Measurements from ENCODE around the gene CGB1. TPM values are rescaled to one million over a fixed set of nuclear protein-coding genes. Genes with fewer than 3 reads are reported as not detected.
"Not testable (repeated sequence)": the region's sequence is repeated elsewhere in the genome, so short reads cannot be mapped to it uniquely, and the experiment has no call there.

CGB1 gene
- total RNA-seq, 1 donor, result not detected

GRCh38 chr19:49018388-49019241 is 18.1 kb downstream of the CGB1 start:
- Histone ChIP-seq H3K4me1 (ENCODE audit: insufficient read depth, low read length) (peaks cover 22% of the 10 kb centered on the region), H3K4me3 (ENCODE audit: low read length) (peak overlapping the region; percentile 32), H3K27me3 (ENCODE audit: insufficient read depth, low read length) (peaks cover 14% of the 10 kb centered on the region)
- not testable (repeated sequence) for H3K9me3 ChIP-seq (ENCODE audit: low read depth, low read length)

- Histone ChIP-seq H3K4me3 (ENCODE audit: low read length) (peak overlapping the region; percentile 32), H3K27me3 (ENCODE audit: insufficient read depth, low read length) (peaks cover 14% of the 10 kb centered on the region), H3K9me3 (ENCODE audit: low read depth, low read length) (no peaks in the 10 kb centered on the region), H3K4me1 (ENCODE audit: insufficient read depth, low read length) (peaks cover 22% of the 10 kb centered on the region)
Measured at GRCh38 chr19:49017666-49018351, 18.9 kb downstream of the CGB1 start.

- peaks cover 22% of the 10 kb centered on the region for H3K4me1 ChIP-seq (ENCODE audit: insufficient read depth, low read length)
- H3K9me3 ChIP-seq (ENCODE audit: low read depth, low read length), result no peaks in the 10 kb centered on the region
- H3K27me3 ChIP-seq (ENCODE audit: insufficient read depth, low read length), result peaks cover 14% of the 10 kb centered on the region
- peak within 1 kb of the TSS; percentile 32 for H3K4me3 ChIP-seq (ENCODE audit: low read length)
Measured at GRCh38 chr19:49017041-49017665, 19.5 kb downstream of the CGB1 start, which contains the start of gene LHB. TSS of gene LHB (minus strand) at chr19:49017091. CDS start at chr19:49017081, 10 bp downstream.

GRCh38 chr19:49016067-49016839 is 20.4 kb downstream of the CGB1 start:
- peaks cover 22% of the 10 kb centered on the region for H3K4me1 ChIP-seq (ENCODE audit: insufficient read depth, low read length)
- H3K4me3 ChIP-seq (ENCODE audit: low read length), result no peak overlapping the region
- peaks cover 14% of the 10 kb centered on the region for H3K27me3 ChIP-seq (ENCODE audit: insufficient read depth, low read length)
- H3K9me3 ChIP-seq (ENCODE audit: low read depth, low read length), result no peaks in the 10 kb centered on the region

- peaks cover 11% of the 10 kb centered on the region for H3K27me3 ChIP-seq (ENCODE audit: insufficient read depth, low read length)
- no peaks in the 10 kb centered on the region for H3K9me3 ChIP-seq (ENCODE audit: low read depth, low read length)
- peaks cover 22% of the 10 kb centered on the region for H3K4me1 ChIP-seq (ENCODE audit: insufficient read depth, low read length)
- no peak overlapping the region for H3K4me3 ChIP-seq (ENCODE audit: low read length)
Measured at GRCh38 chr19:49014870-49015255, 21.8 kb downstream of the CGB1 start.

GRCh38 chr19:49014123-49014869 is 22.4 kb downstream of the CGB1 start:
- Histone ChIP-seq H3K27me3 (ENCODE audit: insufficient read depth, low read length) (peaks cover 7% of the 10 kb centered on the region), H3K4me1 (ENCODE audit: insufficient read depth, low read length) (peaks cover 19% of the 10 kb centered on the region), H3K4me3 (ENCODE audit: low read length) (no peak overlapping the region), H3K9me3 (ENCODE audit: low read depth, low read length) (no peaks in the 10 kb centered on the region)

GRCh38 chr19:49011194-49011593 is 25.5 kb downstream of the CGB1 start:
- no peak overlapping the region for H3K4me3 ChIP-seq (ENCODE audit: low read length)
- H3K4me1 ChIP-seq (ENCODE audit: insufficient read depth, low read length), result no peaks in the 10 kb centered on the region
- no peaks in the 10 kb centered on the region for H3K27me3 ChIP-seq (ENCODE audit: insufficient read depth, low read length)
- no peaks in the 10 kb centered on the region for H3K9me3 ChIP-seq (ENCODE audit: low read depth, low read length)

GRCh38 chr19:49010453-49010852 is 26.2 kb downstream of the CGB1 start:
- no peaks in the 10 kb centered on the region for H3K4me1 ChIP-seq (ENCODE audit: insufficient read depth, low read length)
- H3K4me3 ChIP-seq (ENCODE audit: low read length), result no peak overlapping the region
- no peaks in the 10 kb centered on the region for H3K27me3 ChIP-seq (ENCODE audit: insufficient read depth, low read length)
- no peaks in the 10 kb centered on the region for H3K9me3 ChIP-seq (ENCODE audit: low read depth, low read length)

- H3K9me3 ChIP-seq (ENCODE audit: low read depth, low read length), result no peaks in the 10 kb centered on the region
- H3K4me1 ChIP-seq (ENCODE audit: insufficient read depth, low read length), result no peaks in the 10 kb centered on the region
- no peaks in the 10 kb centered on the region for H3K27me3 ChIP-seq (ENCODE audit: insufficient read depth, low read length)
- H3K4me3 ChIP-seq (ENCODE audit: low read length), result no peak overlapping the region
Measured at GRCh38 chr19:49009828-49010227, 26.9 kb downstream of the CGB1 start.

GRCh38 chr19:49006905-49007304 is 29.8 kb downstream of the CGB1 start:
- no peaks in the 10 kb centered on the region for H3K4me1 ChIP-seq (ENCODE audit: insufficient read depth, low read length)
- H3K9me3 ChIP-seq (ENCODE audit: low read depth, low read length), result no peaks in the 10 kb centered on the region
- H3K4me3 ChIP-seq (ENCODE audit: low read length), result no peak overlapping the region
- no peaks in the 10 kb centered on the region for H3K27me3 ChIP-seq (ENCODE audit: insufficient read depth, low read length)

- H3K4me3 ChIP-seq (ENCODE audit: low read length), result no peak overlapping the region
Measured at GRCh38 chr19:49004964-49005614, 31.6 kb downstream of the CGB1 start.

GRCh38 chr19:49004133-49004532 is 32.6 kb downstream of the CGB1 start:
- no peaks in the 10 kb centered on the region for H3K4me1 ChIP-seq (ENCODE audit: insufficient read depth, low read length)
- no peaks in the 10 kb centered on the region for H3K27me3 ChIP-seq (ENCODE audit: insufficient read depth, low read length)
- H3K4me3 ChIP-seq (ENCODE audit: low read length), result no peak overlapping the region
- no peaks in the 10 kb centered on the region for H3K9me3 ChIP-seq (ENCODE audit: low read depth, low read length)

More at GRCh38 chr19:49004964-49005614, 31.6 kb downstream of the CGB1 start:
- no peaks in the 10 kb centered on the region for H3K4me1 ChIP-seq (ENCODE audit: insufficient read depth, low read length)
- no peaks in the 10 kb centered on the region for H3K9me3 ChIP-seq (ENCODE audit: low read depth, low read length)
- H3K27me3 ChIP-seq (ENCODE audit: insufficient read depth, low read length), result no peaks in the 10 kb centered on the region

- Histone ChIP-seq H3K4me3 (ENCODE audit: low read length) (no peak overlapping the region), H3K27me3 (ENCODE audit: insufficient read depth, low read length) (no peaks in the 10 kb centered on the region), H3K4me1 (ENCODE audit: insufficient read depth, low read length) (peaks cover 5% of the 10 kb centered on the region), H3K9me3 (ENCODE audit: low read depth, low read length) (no peaks in the 10 kb centered on the region)
Measured at GRCh38 chr19:48999481-49000325, 37.0 kb downstream of the CGB1 start.

Measured in mononuclear cell (primary cell).